Neural crest cell (in vitro differentiated cells): ENCODE measurements around the gene C3orf20. TPM values are rescaled to one million over a fixed set of nuclear protein-coding genes. Genes with fewer than 3 reads are reported as not detected.

Source experiments
- DNase-seq: peaks from one replicate; pipeline ENCODE4 v3.0.0; 2021; ENCODE audit warnings: low read depth, mixed read lengths, low spot score
- H3K27ac Mint-ChIP-seq: one replicate; pipeline ENCODE4 v1.8.0; 2021; ENCODE audit warnings: mild to moderate bottlenecking, mixed read lengths; ENCODE audit not compliant: unreplicated experiment
- H3K27me3 Mint-ChIP-seq: 2 replicates; pipeline ENCODE4 v1.8.0; 2021; ENCODE audit warnings: low read depth, mild to moderate bottlenecking, mixed read lengths
- H3K36me3 Mint-ChIP-seq: 2 replicates; pipeline ENCODE4 v1.8.0; 2021; ENCODE audit warnings: low read depth, mild to moderate bottlenecking, mixed read lengths
- H3K4me1 Mint-ChIP-seq: 2 replicates; pipeline ENCODE4 v1.8.0; 2021; ENCODE audit warnings: mixed read lengths
- H3K4me3 Mint-ChIP-seq: one replicate; pipeline ENCODE4 v1.8.0; 2021; ENCODE audit warnings: mild to moderate bottlenecking, mixed read lengths
- H3K9me3 Mint-ChIP-seq: 2 replicates; pipeline ENCODE4 v1.8.0; 2021; ENCODE audit warnings: mixed read lengths
- CTCF ChIP-seq: fragments of 200-600 bp; sonication (generic); conservative IDR thresholded peaks from 2 replicates; pipeline ENCODE4 v1.5.0; 2021; ENCODE audit warnings: antibody characterized with exemption, mild to moderate bottlenecking
- total RNA-seq: library from RNA; stranded (reverse); gene quantifications from 2 replicates; pipeline ENCODE4 v1.2.1, GENCODE V29; 2021

C3orf20 gene
- total RNA-seq, 1 donor from 2014 or later = 0.14 TPM

GRCh38 chr3:14716591-14716990, 41.6 kb downstream of the C3orf20 start:
- Mint-ChIP-seq H3K27ac (no peak overlapping the region), H3K36me3 (no peaks in the 10 kb centered on the region), H3K4me3 (no peak overlapping the region), H3K9me3 (no peaks in the 10 kb centered on the region), H3K27me3 (peaks cover 28% of the 10 kb centered on the region), H3K4me1 (no peaks in the 10 kb centered on the region)
- DNase-seq = no peak
- no peak for TF ChIP-seq CTCF

GRCh38 chr3:14717307-14717706, 42.4 kb downstream of the C3orf20 start:
- no peak for DNase-seq
- Mint-ChIP-seq H3K27ac (no peak overlapping the region), H3K9me3 (no peaks in the 10 kb centered on the region), H3K36me3 (no peaks in the 10 kb centered on the region), H3K27me3 (peaks cover 28% of the 10 kb centered on the region), H3K4me1 (no peaks in the 10 kb centered on the region), H3K4me3 (no peak overlapping the region)
- no peak for TF ChIP-seq CTCF

- Mint-ChIP-seq H3K27ac (no peak overlapping the region), H3K4me3 (no peak overlapping the region)
These were observed 43.6 kb downstream of the C3orf20 start for GRCh38 chr3:14718539-14718938.

DNA sequence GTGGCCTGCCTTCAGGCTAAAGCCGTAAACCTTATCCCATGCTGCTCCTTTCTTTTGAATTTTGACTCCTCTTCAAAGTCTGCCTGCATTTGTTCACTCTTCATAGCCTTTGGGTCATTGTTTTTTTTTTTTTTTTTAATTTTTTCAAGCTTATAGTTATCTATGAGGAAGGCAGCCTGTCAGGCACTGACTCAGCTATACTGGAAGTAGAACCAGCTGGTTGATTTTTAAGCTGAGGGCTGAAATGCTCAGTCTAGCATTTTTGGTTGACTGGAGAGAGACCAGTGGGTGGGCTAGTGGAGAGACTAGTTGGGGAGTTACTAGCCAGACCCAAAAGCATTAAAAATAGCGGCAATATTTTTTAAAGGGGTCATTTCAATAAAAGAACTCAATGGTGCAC, 44.1 kb downstream of the C3orf20 start:
- H3K27me3 Mint-ChIP-seq = peaks cover 28% of the 10 kb centered on the region
- no peak for TF ChIP-seq CTCF
- no peak overlapping the region for H3K4me3 Mint-ChIP-seq
- H3K36me3 Mint-ChIP-seq = no peaks in the 10 kb centered on the region
- H3K9me3 Mint-ChIP-seq = no peaks in the 10 kb centered on the region
- H3K27ac Mint-ChIP-seq = no peak overlapping the region
- no peak for DNase-seq
- H3K4me1 Mint-ChIP-seq = no peaks in the 10 kb centered on the region

More at GRCh38 chr3:14718539-14718938, 43.6 kb downstream of the C3orf20 start:
- H3K4me1 Mint-ChIP-seq = no peaks in the 10 kb centered on the region
- TF ChIP-seq CTCF = no peak
- H3K9me3 Mint-ChIP-seq = no peaks in the 10 kb centered on the region
- DNase-seq = no peak
- H3K27me3 Mint-ChIP-seq = peaks cover 28% of the 10 kb centered on the region
- no peaks in the 10 kb centered on the region for H3K36me3 Mint-ChIP-seq

DNA sequence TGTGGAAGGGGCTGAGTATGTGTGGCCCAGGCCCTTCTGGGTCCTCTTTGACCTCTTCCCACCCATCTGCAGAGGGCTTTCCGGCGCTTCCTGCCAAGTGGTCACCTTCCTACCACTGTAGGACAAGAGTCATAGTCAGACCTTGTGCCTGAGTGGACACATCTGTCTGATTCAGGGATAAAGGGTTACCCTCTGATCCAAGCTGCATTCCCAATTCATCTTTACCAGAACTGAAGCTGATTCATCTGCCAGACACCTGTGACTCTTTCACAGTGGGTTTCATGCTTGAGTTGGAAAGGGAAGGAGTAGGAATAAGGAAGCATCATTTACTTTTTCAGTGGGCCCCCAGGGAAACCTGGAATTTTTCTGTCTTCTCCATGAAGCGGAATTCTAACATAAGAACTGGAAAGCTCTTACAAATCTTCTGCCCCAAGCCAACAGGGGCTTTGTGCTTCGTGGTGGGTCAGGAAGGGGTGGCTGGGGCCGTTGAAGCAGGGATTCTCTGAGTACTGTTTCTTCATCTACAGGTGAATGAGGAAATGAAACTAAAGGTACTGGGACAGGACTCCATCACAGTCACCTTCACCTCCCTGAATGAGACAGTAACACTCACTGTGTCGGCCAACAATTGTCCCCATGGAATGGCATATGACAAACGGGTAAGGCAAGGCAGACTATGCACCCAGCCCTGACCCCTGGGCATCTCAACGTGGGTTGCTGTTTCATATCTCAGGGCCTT, 46.4 kb downstream of the C3orf20 start:
- peaks cover 8% of the 10 kb centered on the region for H3K4me1 Mint-ChIP-seq
- no peak for TF ChIP-seq CTCF
- no peak overlapping the region for H3K4me3 Mint-ChIP-seq
- H3K27me3 Mint-ChIP-seq = peaks cover 20% of the 10 kb centered on the region
- H3K9me3 Mint-ChIP-seq = no peaks in the 10 kb centered on the region
- H3K36me3 Mint-ChIP-seq = no peaks in the 10 kb centered on the region
- no peak for DNase-seq
- no peak overlapping the region for H3K27ac Mint-ChIP-seq
